ENCODE results near the gene TCP1.

GRCh38 chr6:159821122-159821521 lies 31.7 kb upstream of the TCP1 start:
- TF ChIP-seq POLR2A (IDR thresholded peaks at IDR 0.05) (no peak), CTCF (IDR thresholded peaks at IDR 0.05) (no peak)

All from breast epithelium (tissue), 3 donors.